GM23248 (cell line): ENCODE data around the gene WDTC1.

Source experiments
- EZH2 ChIP-seq: fragments of 200-600 bp; sonication (generic); IDR thresholded peaks from 2 replicates; pipeline ENCODE4 v1.6.1; 2018; ENCODE audit warnings: antibody characterized with exemption, mild to moderate bottlenecking; ENCODE audit not compliant: insufficient read depth, poor library complexity, severe bottlenecking
- EZH2phosphoT487 ChIP-seq: fragments of 200-600 bp; sonication (generic); IDR thresholded peaks from 2 replicates; pipeline ENCODE4 v1.6.1; 2018; ENCODE audit warnings: antibody characterized with exemption, moderate library complexity, mild to moderate bottlenecking, low read depth; ENCODE audit not compliant: insufficient read depth

- TF ChIP-seq EZH2 (no peak), EZH2phosphoT487 (no peak)
Observed at GRCh38 chr1:27218736-27219135, 15.7 kb upstream of the WDTC1 start.
